Stimulated activated CD4-positive, alpha-beta T cell treated with anti-CD3 and anti-CD28 coated beads, TNF-alpha, amount 100 ng/mL, for 1 hour (primary cell): ENCODE data around the gene MBNL3.
"Not testable (repeated sequence)": the region's sequence is repeated elsewhere in the genome, so short reads cannot be mapped to it uniquely, and the experiment has no call there.

Experiments used
- DNase-seq, 3 donors: peaks; one replicate each; pipeline ENCODE4 v3.0.0-alpha.2; 2020; ENCODE audit warnings: low read depth in 3 of 3, low spot score in 1 of 3

Gene MBNL3

GRCh38 chrX:132480581-132481203 lies 8.1 kb downstream of the MBNL3 start:
- DNase-seq: no peak

- DNase-seq: no peak
Measured at GRCh38 chrX:132474544-132475248, 14.1 kb downstream of the MBNL3 start.

DNA sequence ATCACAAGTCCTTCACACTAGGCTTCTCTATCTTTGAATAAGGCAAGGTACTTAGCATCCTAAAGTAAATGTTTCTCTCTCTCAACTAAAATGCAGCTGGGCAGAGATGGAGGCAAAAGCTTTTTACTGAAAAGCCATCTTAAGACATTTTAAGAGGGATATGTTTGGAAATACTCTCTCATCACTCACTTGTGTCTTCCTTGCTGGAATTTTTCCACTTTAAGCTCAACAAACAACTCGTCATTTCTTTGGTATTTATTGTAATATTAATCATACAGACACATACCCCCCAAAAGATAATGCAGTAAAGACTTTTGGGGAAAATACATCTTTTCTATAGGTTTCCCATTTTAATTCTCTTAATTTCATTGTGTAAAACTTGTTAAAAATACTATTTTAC lies 16.4 kb downstream of the MBNL3 start:
- no peak for DNase-seq

DNA sequence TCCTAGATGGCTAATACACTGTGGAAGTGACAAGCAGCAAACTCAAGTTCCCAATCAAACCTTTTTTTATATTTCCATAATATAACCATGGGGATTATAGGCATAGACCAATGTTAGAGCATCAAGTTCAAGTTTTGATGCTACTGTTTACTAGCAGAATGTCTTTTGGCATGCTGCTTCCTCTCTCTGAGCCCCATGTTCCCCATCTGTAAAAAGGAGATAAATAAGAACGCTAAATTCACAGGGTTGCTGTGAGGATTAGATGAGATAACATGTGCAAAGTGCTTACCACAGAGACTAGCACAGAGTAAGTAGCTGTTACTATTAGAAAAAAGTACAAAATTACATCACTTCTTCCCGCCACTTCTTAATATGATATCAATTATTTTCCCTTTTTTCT lies 18.0 kb downstream of the MBNL3 start:
- DNase-seq: no peak

GRCh38 chrX:132470179-132470578 lies 18.7 kb downstream of the MBNL3 start:
- no peak for DNase-seq

DNA sequence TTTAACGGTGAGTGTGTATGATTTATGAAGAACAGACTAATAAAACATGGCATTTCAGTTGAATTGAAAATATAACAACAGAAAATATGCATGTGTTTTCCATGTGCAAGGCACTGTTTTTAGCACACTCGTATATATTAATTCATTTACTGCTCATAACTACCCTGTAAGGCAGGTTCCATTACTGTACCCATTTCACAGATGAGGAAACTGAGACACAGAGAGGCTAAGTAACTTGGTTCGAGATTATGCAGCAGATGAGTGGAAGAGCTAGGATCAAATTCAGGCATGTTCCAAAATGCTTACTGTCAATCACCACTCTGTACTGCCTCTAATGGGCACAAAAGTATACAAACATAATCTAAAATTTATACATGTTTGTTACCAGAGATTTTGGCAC lies 20.4 kb downstream of the MBNL3 start:
- DNase-seq: no peak

DNA sequence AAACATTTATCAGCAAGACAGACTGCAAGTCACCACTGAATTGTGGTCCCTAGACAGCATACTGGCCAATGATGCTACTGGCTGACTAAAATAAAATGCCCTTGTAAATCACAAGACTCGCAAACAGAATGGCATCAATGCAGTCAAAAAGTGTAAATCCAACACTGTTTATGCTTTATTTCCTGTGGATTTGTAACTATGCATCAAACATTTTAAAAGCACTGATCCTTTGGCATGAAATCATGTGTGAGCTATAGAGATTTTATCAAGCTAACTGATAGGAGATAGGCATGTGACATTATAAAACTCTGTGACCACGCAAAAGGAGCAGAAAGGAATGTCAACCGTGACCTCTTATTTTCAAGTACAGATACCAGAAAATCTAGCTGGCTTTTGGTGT lies 20.8 kb downstream of the MBNL3 start:
- DNase-seq: no peak

DNA sequence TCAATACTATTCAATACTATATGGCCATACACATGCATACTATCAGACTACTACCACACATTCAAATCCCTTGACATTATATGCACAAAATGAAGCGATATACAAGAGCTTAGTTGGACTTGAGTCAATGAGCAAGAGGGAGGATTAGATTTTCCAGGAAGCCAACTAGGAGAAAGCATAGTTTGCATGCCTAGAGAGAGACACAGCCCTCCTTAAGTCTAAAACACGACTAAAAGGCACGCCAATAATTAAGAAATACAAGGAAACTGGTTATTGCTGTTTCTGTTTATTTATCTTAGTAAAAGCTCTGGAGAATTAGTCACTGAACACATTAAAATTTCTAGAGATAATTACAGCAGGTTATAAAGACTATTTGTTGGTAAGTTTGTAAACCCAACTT lies 21.8 kb downstream of the MBNL3 start:
- no peak for DNase-seq

DNA sequence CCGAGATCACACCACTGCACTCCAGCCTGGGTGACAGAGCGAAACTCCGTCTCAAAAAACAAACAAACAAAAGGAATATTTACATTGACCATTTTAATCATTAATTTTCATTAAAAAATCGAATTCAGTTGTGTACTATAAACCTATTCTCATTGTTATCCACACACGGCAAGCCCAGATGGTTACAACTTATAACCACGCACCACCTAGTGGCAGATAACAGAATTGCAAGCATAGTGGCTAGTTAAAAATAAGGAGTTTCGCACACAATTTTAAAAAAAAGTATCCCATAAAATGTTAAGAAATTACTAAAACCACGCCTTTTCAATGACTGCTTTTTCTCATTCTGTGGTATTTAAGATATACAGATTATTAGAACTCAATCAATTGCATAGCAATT lies 25.4 kb downstream of the MBNL3 start:
- no peak for DNase-seq

DNA sequence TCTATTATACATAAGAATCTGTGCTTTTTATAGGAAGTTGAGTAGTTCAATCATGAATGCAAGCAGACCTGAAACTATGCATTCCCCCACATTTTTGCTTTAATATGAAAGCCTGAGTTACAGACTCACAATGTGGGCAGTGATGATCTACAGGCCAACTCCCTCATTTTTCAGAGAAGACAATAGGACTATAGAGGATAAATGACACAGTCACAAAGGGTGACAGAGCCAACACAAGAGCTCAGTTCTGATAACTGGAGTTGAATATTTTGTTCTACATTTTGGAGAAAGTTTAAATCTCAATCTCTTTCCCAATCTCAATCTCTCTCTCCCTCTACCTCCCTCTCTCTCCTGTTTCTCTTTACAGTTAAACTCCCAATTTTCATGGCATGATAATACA lies 27.0 kb downstream of the MBNL3 start:
- DNase-seq: no peak

DNA sequence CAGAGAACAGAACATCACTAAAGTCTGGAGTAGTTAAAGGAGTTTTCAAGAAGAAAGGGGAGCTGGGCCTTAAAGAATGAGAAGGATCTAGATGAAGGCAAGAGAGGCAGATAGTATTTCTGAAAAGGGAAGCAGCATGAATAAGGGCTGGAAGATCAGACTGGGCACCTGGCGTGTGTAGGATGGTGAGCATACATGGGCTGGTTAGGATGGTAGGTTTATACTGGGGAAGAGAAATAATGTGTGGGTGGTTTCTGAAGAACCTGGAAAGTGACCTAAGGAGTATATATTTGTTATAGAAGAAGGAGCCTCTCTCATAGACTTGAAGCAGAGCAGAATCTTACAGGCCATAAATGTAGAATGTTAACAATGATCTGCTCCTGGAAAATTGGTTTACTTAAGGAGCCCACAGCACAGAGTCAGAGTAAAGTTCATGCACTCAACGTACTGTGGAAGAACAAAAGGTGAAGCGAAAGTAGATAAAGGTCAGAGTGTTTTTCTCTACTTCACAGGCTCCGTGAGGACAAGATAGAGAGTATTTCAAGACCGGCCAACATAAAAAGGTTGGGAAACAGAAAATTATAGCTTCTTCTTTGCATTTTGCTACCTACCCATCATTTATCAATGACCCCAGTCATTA lies 35.8 kb downstream of the MBNL3 start:
- DNase-seq: no peak

- not testable (repeated sequence) for DNase-seq
Measured at GRCh38 chrX:132445909-132446308, 42.9 kb downstream of the MBNL3 start.

DNA sequence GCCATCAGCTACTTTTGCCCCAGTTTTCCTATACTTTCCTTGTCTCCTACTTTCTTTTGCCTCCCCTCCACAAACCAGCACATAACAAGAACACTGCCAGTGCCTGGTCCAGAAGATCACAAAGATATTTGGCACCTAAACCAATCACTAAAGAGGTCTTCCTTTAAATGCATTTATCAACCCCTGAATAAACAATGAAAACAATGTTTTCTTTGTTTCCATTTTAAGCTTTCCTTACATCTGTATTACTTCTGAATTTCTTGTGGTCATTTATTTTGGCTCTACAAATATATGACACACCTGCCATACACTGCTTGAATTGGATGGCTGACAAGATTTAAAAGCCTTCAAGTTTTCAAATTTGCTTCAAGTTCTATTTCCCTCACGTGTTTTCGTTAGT lies 43.9 kb downstream of the MBNL3 start:
- no peak for DNase-seq

DNA sequence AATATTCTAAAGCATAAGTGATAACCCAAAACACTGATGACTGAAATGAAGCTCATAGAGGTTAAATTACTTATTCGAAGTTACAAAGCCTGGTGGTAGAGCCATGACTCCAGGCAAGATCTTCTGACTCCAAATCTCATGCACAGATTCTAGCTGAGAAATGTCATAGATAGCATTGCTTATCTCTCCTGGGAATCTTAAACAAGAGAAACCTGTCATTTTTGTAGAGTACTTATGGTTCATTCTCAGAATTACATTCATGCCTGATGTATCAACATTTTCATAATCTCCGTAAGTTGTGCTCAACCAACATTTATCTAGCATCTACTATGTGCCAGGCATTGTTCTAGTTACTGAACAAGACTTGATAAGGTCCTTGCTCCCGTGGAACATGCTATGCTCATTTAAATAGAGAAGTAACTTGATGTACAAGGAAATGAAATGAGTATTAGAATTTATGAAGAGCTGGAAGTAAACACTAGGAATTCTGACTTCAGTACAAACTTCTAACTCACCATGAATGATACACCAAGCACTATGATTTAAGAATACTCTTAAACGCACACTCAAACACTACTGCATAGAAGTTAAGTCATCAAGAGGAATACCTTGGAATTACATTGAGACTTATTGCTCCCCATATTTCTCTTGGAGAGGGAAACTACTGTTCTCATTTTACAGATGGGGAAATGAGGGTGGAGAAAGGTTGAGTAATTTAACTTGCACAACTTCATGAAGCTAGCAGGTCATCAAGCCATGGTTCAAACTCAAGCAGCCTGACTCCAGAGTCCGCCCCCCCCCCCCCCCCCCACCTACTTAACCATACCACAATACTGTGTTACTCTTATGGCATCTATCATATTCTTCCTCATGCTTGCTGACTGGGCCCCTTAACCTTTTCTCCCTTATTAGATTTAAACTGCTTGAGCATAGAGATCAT lies 45.4 kb downstream of the MBNL3 start:
- DNase-seq: no peak

DNA sequence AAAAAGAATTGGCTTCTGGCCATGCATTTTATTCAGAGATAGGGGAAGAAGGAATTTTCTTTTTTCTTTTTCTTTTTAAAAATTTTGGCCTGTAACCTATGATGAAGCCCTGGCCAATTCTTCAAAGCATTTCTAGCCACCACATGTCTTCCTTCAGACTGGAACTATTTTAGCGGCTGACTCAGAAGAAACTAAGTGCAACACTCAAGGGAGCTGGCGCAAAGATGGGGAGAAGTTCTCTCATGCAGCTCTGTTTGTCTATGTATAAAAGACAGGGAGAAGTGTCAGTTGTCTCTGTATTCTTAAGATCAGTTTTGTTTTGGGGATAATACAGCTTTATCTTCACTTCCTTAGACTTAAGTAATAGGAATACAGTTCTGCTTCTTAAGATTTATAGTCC lies 46.1 kb downstream of the MBNL3 start:
- no peak for DNase-seq

DNA sequence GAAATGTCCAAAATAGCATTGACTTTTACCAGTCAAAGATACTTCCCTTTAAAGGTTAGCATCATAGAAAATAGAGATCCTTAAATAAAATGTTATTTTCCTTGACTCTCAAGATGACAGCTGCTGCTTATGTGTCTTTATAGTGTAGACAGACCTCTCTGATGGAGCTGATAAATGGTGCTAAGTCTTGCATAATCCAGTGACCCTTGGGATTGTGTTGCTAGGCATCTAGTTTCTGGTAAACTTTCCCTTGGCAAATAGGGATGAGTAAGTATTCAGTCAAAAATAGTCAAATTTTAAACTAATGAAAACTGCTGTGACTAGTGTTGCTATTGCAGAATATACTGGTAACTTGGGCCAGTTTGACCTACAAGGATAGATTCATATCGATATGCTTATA lies 53.6 kb downstream of the MBNL3 start:
- no peak for DNase-seq

- no peak for DNase-seq
Measured at GRCh38 chrX:132433551-132433950, 55.3 kb downstream of the MBNL3 start.

DNA sequence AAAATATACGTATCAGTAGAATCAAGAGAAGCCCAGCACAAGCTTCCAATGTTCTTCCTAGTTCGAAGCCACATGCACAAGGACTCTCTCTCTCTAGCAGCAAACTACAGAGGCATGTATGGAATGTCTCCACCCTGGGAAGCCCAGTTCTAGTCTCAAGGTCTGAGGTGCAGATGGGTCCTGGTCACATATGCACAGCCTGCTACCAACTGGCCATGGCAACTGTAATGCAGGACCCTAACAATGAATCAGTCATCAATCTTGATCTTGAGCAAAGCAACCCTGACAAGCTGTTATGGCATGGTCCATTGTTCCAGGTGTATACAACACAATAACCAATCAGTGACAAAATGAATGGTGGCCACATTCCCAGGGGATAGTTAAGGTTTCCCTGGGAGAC lies 55.8 kb downstream of the MBNL3 start:
- no peak for DNase-seq

DNA sequence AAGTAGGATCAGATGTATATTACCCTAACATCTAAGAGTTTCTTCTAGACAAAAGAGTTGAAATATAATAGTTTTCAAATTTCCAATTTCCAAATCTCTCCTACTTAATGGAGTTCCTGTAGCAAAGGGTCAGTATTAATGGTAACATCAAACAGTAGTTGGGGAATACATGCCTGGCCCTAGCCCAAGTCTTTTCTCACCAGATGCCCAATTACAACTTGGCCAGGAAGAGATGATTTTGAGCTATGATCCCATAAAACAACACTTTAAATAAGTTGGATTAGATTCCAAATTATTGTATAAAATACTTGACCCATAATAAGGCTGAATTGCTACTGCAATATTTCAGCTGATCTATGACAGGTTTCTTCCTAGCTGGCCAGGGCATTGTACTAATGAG lies 59.9 kb downstream of the MBNL3 start:
- no peak for DNase-seq

GRCh38 chrX:132426695-132427281 lies 62.0 kb downstream of the MBNL3 start:
- no peak for DNase-seq

DNA sequence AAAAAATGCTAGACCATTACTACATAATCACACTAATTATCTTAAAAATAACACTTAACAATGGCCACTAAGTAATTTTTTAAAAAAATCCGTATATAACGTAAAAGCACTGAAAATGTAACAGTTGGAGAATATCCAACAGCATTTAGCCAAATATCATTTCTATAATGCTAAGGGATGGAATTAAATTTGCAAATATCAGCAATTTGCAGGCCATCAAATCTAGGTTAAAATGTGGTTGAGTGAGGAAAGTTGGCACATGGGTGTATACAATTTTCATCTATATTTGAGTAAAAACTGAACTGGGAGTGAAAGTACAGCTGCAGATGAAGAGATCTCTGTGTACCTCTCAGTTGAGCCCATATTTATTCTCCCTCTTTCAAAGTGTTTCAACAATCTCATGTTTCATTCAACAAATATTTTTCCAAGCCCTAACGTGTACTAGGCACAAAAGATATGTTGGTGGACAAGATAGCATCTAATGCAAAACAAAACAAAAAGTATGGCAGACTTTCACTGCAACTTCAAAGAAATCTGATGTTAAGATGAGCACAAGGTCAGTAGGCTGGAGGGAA lies 63.0 kb downstream of the MBNL3 start:
- no peak for DNase-seq
